ENCODE measurements around the gene PICK1.

PICK1 gene

GRCh38 chr22:38110863-38111852 is 54.0 kb downstream of the PICK1 start:
- Histone ChIP-seq H3K36me3 (ENCODE audit: control insufficient read depth in 1 of 2, insufficient read depth in 2 of 2, low read length in 2 of 2) (no peaks in the 10 kb centered on the region), H3K14ac (ENCODE audit: low read length) (no peak overlapping the region), H4K91ac (ENCODE audit: low read depth, low read length) (no peak overlapping the region), H2AFZ (ENCODE audit: insufficient read depth, low read length, poor library complexity) (no peak overlapping the region), H3K4ac (ENCODE audit: low read depth, low read length) (no peak overlapping the region), H4K12ac (ENCODE audit: low read depth, low read length) (no peak overlapping the region), H3K79me2 (ENCODE audit: control insufficient read depth, insufficient read depth, low read length, poor library complexity) (no peaks in the 10 kb centered on the region), H3K9ac (ENCODE audit: low read length) (no peak overlapping the region), H3K9me3 (ENCODE audit: insufficient read depth, low read depth, low read length) (no peaks in the 10 kb centered on the region), H3K4me2 (ENCODE audit: low read length) (no peak overlapping the region), H3K23ac (ENCODE audit: low read length) (no peak overlapping the region), H3K4me1 (ENCODE audit: control insufficient read depth in 1 of 2, insufficient read depth in 2 of 2, low read length in 2 of 2) (peaks cover 2 to 3% of the 10 kb centered on the region in 2 experiments), H3K4me3 (ENCODE audit: low read depth, low read length) (no peak overlapping the region), H2AK5ac (ENCODE audit: low read length) (no peak overlapping the region), H3K27ac (ENCODE audit: low read depth, low read length) (no peak overlapping the region), H3K18ac (ENCODE audit: low read length) (no peak overlapping the region), H3K27me3 (ENCODE audit: insufficient read depth, low read length) (no peaks in the 10 kb centered on the region), H2BK120ac (ENCODE audit: insufficient read depth, low read length, poor library complexity) (no peak overlapping the region), H3K79me1 (ENCODE audit: low read length) (no peaks in the 10 kb centered on the region), H4K8ac (ENCODE audit: low read depth, low read length) (no peak overlapping the region), H2BK12ac (ENCODE audit: low read length) (no peak overlapping the region), H2BK5ac (ENCODE audit: low read depth, low read length, poor library complexity) (no peak overlapping the region)
- WGBS (ENCODE audit: extremely low coverage, insufficient coverage, insufficient read length): no CpG with 5 or more reads among the region's 30 CpGs
- no peak for DNase-seq

GRCh38 chr22:38111925-38112355 is 54.7 kb downstream of the PICK1 start:
- WGBS (ENCODE audit: extremely low coverage, insufficient coverage, insufficient read length): no CpG with 5 or more reads among the region's 11 CpGs
- Histone ChIP-seq H3K27ac (ENCODE audit: low read depth, low read length) (no peak overlapping the region), H2BK120ac (ENCODE audit: insufficient read depth, low read length, poor library complexity) (no peak overlapping the region), H2BK12ac (ENCODE audit: low read length) (no peak overlapping the region), H3K9me3 (ENCODE audit: insufficient read depth, low read depth, low read length) (no peaks in the 10 kb centered on the region), H3K27me3 (ENCODE audit: insufficient read depth, low read length) (no peaks in the 10 kb centered on the region), H3K4ac (ENCODE audit: low read depth, low read length) (no peak overlapping the region), H4K8ac (ENCODE audit: low read depth, low read length) (no peak overlapping the region), H4K12ac (ENCODE audit: low read depth, low read length) (no peak overlapping the region), H3K4me2 (ENCODE audit: low read length) (no peak overlapping the region), H2AK5ac (ENCODE audit: low read length) (no peak overlapping the region), H3K18ac (ENCODE audit: low read length) (no peak overlapping the region), H2BK5ac (ENCODE audit: low read depth, low read length, poor library complexity) (no peak overlapping the region), H4K91ac (ENCODE audit: low read depth, low read length) (no peak overlapping the region), H3K14ac (ENCODE audit: low read length) (no peak overlapping the region), H3K4me1 (ENCODE audit: control insufficient read depth in 1 of 2, insufficient read depth in 2 of 2, low read length in 2 of 2) (peaks cover 2 to 3% of the 10 kb centered on the region in 2 experiments), H3K4me3 (ENCODE audit: low read depth, low read length) (no peak overlapping the region), H3K36me3 (ENCODE audit: control insufficient read depth in 1 of 2, insufficient read depth in 2 of 2, low read length in 2 of 2) (no peaks in the 10 kb centered on the region), H3K23ac (ENCODE audit: low read length) (no peak overlapping the region), H3K79me2 (ENCODE audit: control insufficient read depth, insufficient read depth, low read length, poor library complexity) (no peaks in the 10 kb centered on the region), H3K79me1 (ENCODE audit: low read length) (no peaks in the 10 kb centered on the region), H3K9ac (ENCODE audit: low read length) (no peak overlapping the region), H2AFZ (ENCODE audit: insufficient read depth, low read length, poor library complexity) (no peak overlapping the region)
- DNase-seq: no peak

- no peak for DNase-seq
- H2BK12ac ChIP-seq (ENCODE audit: low read length): no peak overlapping the region
- no peak overlapping the region for H2AK5ac ChIP-seq (ENCODE audit: low read length)
- no peak overlapping the region for H3K9ac ChIP-seq (ENCODE audit: low read length)
- no peak overlapping the region for H2BK5ac ChIP-seq (ENCODE audit: low read depth, low read length, poor library complexity)
- H4K12ac ChIP-seq (ENCODE audit: low read depth, low read length): no peak overlapping the region
- H3K36me3 ChIP-seq (ENCODE audit: control insufficient read depth in 1 of 2, insufficient read depth in 2 of 2, low read length in 2 of 2): no peaks in the 10 kb centered on the region
- H3K9me3 ChIP-seq (ENCODE audit: insufficient read depth, low read depth, low read length): no peaks in the 10 kb centered on the region
- H3K23ac ChIP-seq (ENCODE audit: low read length): no peak overlapping the region
- H3K4me1 ChIP-seq (ENCODE audit: control insufficient read depth in 1 of 2, insufficient read depth in 2 of 2, low read length in 2 of 2): peaks cover 2 to 3% of the 10 kb centered on the region in 2 experiments
- no peaks in the 10 kb centered on the region for H3K79me1 ChIP-seq (ENCODE audit: low read length)
- no peak overlapping the region for H2AFZ ChIP-seq (ENCODE audit: insufficient read depth, low read length, poor library complexity)
- WGBS (ENCODE audit: extremely low coverage, insufficient coverage, insufficient read length): no CpG with 5 or more reads among the region's 22 CpGs
- H3K4me2 ChIP-seq (ENCODE audit: low read length): no peak overlapping the region
- no peak overlapping the region for H2BK120ac ChIP-seq (ENCODE audit: insufficient read depth, low read length, poor library complexity)
- no peak overlapping the region for H3K14ac ChIP-seq (ENCODE audit: low read length)
- no peak overlapping the region for H3K4me3 ChIP-seq (ENCODE audit: low read depth, low read length)
- H3K18ac ChIP-seq (ENCODE audit: low read length): no peak overlapping the region
- no peak overlapping the region for H4K91ac ChIP-seq (ENCODE audit: low read depth, low read length)
- no peak overlapping the region for H3K4ac ChIP-seq (ENCODE audit: low read depth, low read length)
- H3K27ac ChIP-seq (ENCODE audit: low read depth, low read length): no peak overlapping the region
- H3K27me3 ChIP-seq (ENCODE audit: insufficient read depth, low read length): no peaks in the 10 kb centered on the region
- no peak overlapping the region for H4K8ac ChIP-seq (ENCODE audit: low read depth, low read length)
- no peaks in the 10 kb centered on the region for H3K79me2 ChIP-seq (ENCODE audit: control insufficient read depth, insufficient read depth, low read length, poor library complexity)
These were observed 55.2 kb downstream of the PICK1 start for GRCh38 chr22:38112381-38112780.

- no peak overlapping the region for H3K4me2 ChIP-seq (ENCODE audit: low read length)
- H2BK120ac ChIP-seq (ENCODE audit: insufficient read depth, low read length, poor library complexity): no peak overlapping the region
- H2BK5ac ChIP-seq (ENCODE audit: low read depth, low read length, poor library complexity): no peak overlapping the region
- no peak overlapping the region for H3K14ac ChIP-seq (ENCODE audit: low read length)
- peaks cover 2 to 3% of the 10 kb centered on the region in 2 experiments for H3K4me1 ChIP-seq (ENCODE audit: control insufficient read depth in 1 of 2, insufficient read depth in 2 of 2, low read length in 2 of 2)
- H2BK12ac ChIP-seq (ENCODE audit: low read length): no peak overlapping the region
- no peaks in the 10 kb centered on the region for H3K79me1 ChIP-seq (ENCODE audit: low read length)
- H3K9me3 ChIP-seq (ENCODE audit: insufficient read depth, low read depth, low read length): no peaks in the 10 kb centered on the region
- no peak overlapping the region for H3K4ac ChIP-seq (ENCODE audit: low read depth, low read length)
- H2AK5ac ChIP-seq (ENCODE audit: low read length): no peak overlapping the region
- no peaks in the 10 kb centered on the region for H3K36me3 ChIP-seq (ENCODE audit: control insufficient read depth in 1 of 2, insufficient read depth in 2 of 2, low read length in 2 of 2)
- H3K27ac ChIP-seq (ENCODE audit: low read depth, low read length): no peak overlapping the region
- H3K9ac ChIP-seq (ENCODE audit: low read length): no peak overlapping the region
- no peak overlapping the region for H2AFZ ChIP-seq (ENCODE audit: insufficient read depth, low read length, poor library complexity)
- no peaks in the 10 kb centered on the region for H3K79me2 ChIP-seq (ENCODE audit: control insufficient read depth, insufficient read depth, low read length, poor library complexity)
- peak; percentile 84 to 93 for DNase-seq
- no peak overlapping the region for H4K12ac ChIP-seq (ENCODE audit: low read depth, low read length)
- no peak overlapping the region for H4K8ac ChIP-seq (ENCODE audit: low read depth, low read length)
- no peak overlapping the region for H3K18ac ChIP-seq (ENCODE audit: low read length)
- WGBS (ENCODE audit: extremely low coverage, insufficient coverage, insufficient read length): no CpG with 5 or more reads among the region's 32 CpGs
- no peak overlapping the region for H4K91ac ChIP-seq (ENCODE audit: low read depth, low read length)
- no peak overlapping the region for H3K4me3 ChIP-seq (ENCODE audit: low read depth, low read length)
- H3K27me3 ChIP-seq (ENCODE audit: insufficient read depth, low read length): no peaks in the 10 kb centered on the region
- no peak overlapping the region for H3K23ac ChIP-seq (ENCODE audit: low read length)
These were observed 57.5 kb downstream of the PICK1 start for GRCh38 chr22:38114484-38115398.
